Embryonic facial prominence (tissue), 1 donor: ENCODE results near the gene CHST4.
A peak's percentile ranks its signal among the peaks of the same experiment; 100 is the strongest.
"Not testable (repeated sequence)": the region's sequence is repeated elsewhere in the genome, so short reads cannot be mapped to it uniquely, and the experiment has no call there.

Source experiments
- DNase-seq: peaks from one replicate; pipeline ENCODE4 v3.0.0-alpha.2; 2016; ENCODE audit errors: extremely low spot score

The CHST4 gene

DNA sequence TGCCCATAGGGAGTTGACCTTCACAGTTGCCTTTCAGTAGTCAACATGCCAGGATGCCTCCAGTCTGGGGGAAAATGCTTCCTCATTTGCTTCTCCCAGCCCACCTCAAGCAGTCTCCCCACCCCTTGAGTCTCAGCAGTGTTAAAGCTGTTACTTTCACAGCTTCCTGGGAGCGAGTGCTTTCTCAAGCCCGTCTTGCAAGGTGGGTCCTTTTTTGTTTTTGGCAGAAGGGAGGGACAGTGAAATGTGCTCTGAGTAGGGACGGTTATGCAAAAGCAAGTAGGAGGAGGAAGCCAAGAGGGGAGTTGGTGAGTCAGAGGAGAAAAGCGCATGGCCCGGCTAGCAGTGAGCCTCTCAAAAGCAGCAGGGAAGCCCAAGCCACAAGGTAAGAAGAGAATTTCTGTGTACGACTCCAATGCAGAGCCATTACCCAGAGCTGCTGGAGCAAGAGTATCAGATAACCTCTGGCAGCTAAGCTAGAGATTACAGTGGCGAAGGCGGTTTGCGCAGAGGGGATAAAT lies at the start of gene CHST4:
Gene CHST4 (plus strand): TSS at position 316 of the 521 bp plus-strand sequence. CDS start 10,252 bp downstream, outside the sequence.
- DNase-seq: no peak

- no peak for DNase-seq
Observed at GRCh38 chr16:71476457-71477124, 49.6 kb upstream of the CHST4 start.

DNA sequence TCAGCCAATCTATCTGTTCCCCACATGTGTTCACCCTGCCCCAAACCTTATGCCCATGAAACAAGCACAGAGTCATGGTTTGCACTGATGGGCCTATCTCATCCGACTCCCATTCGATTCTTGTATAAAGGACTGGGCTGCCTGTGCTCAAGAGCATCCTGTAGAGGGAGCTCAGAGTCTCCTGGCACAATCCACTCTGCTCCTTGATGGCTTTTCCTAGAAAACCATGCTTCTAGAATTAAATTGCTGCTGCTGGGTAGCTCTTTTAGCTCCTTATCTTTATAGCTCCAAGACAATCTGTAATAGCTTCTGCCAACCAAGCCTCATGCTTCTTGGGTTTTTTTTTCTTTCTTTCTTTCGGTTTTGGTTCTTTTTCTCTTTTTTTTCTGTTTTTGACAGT lies 46.8 kb upstream of the CHST4 start:
- no peak for DNase-seq

- no peak for DNase-seq
Observed at GRCh38 chr16:71480956-71481355, 45.3 kb upstream of the CHST4 start.

DNA sequence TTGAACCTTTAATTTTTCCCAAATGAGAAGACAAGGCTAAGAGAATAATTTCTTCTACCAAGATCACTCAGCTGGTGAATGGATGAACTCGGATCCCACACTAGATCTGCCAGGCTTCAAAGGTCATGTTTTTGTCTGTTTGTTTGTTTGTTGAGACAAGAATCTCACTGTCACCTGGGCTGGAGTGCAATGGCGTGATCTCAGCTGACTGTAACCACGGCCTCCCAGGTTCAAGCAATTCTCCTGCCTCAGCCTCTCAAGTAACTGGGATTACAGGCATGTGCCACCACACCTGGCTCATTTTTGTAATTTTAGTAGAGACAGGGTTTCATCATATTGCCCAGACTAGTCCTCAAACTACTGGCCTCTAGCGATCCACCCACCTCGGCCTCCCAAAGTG lies 43.7 kb upstream of the CHST4 start:
- no peak for DNase-seq

- DNase-seq: peak; percentile 86
Observed at GRCh38 chr16:71484006-71484893, 42.0 kb upstream of the CHST4 start.

- no peak for DNase-seq
Observed at GRCh38 chr16:71489122-71489521, 37.1 kb upstream of the CHST4 start, which contains the start of gene ZNF19. TSS of gene ZNF19 (minus strand) at chr16:71489324. CDS start at chr16:71482114, 7,210 bp downstream.

- DNase-seq: no peak
Observed at GRCh38 chr16:71490361-71490760, 35.9 kb upstream of the CHST4 start.

GRCh38 chr16:71491054-71491453 lies 35.2 kb upstream of the CHST4 start:
- DNase-seq: no peak

DNA sequence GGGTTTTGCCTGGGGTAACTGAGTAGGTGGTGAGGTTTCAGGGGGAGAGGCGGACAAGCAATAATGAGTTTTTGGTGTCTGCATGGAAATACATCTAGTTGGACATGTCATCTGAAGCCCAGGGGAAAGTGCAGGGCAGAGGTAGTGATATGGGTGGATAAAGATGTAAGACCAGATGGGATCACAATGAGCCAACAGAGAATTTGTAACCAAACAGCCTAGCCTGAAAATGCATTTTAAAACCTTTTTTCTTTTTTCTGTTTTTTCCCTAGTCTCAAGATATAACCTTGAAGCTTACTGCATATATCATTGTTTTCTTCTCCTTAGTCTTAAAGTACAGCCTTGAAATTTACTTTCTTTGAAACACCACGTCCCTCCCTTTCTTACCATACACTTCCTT lies 33.4 kb upstream of the CHST4 start:
- DNase-seq: no peak

DNA sequence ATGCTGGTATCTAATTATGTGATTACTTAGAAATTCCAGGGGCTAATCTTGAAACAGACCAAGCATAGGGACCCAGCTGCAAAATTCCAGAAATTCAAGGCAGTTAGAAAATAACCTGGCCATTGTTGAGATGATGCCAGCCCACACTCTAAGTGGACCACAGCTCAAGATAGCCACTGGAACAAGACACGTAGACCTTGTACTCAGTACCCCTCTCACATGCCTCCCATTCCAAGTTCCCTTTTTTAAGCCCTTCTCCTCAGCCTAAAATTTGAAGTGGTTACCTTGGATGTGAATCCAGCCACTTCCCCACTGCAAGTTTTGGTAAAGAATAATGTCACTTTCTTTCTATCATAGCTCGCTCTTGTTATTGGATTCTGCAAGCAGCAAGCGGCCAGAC lies 33.0 kb upstream of the CHST4 start:
- DNase-seq: no peak

DNA sequence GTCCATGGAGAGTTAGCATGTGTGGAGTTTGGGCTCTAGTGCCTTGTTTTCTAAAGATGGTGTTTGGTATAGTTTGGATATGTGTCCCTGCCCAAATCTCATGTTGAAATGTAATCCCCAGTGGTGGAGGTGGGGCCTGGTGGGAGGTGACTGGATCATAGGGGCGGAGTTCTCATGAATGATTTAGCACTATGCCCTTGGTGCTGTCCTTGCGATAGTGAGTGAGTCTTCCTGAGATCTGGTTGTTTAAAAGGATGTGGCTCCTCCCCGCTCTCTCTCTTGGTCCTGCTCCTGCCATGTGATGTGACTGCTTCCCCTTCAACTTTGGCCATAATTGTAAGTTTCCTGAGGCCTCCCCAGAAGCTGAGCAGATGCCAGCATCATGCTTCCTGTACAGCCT lies 28.2 kb upstream of the CHST4 start:
- DNase-seq: no peak

- peak; percentile 45 for DNase-seq
Observed at GRCh38 chr16:71499775-71500364, 26.4 kb upstream of the CHST4 start.

DNA sequence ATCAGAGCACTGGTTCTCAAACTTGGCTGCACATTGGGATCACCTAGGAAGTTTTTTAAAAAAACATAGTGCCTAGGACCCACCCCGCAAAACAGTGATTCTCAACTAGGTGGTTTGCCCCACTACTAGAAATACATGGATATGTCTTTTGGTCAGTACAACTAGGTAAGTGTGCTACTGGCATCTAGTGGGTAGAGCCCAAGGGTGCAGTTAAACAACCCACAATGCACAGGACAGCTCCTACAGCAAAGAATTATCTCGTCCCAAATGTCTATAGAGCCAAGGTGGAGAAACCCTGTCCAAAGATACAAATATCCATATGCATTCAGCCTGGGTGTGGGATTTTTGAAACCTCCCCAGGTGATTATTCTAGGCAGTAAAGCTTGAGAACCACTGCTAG lies 25.3 kb upstream of the CHST4 start:
- DNase-seq: no peak

GRCh38 chr16:71501547-71501946 lies 24.7 kb upstream of the CHST4 start:
- DNase-seq: no peak

DNA sequence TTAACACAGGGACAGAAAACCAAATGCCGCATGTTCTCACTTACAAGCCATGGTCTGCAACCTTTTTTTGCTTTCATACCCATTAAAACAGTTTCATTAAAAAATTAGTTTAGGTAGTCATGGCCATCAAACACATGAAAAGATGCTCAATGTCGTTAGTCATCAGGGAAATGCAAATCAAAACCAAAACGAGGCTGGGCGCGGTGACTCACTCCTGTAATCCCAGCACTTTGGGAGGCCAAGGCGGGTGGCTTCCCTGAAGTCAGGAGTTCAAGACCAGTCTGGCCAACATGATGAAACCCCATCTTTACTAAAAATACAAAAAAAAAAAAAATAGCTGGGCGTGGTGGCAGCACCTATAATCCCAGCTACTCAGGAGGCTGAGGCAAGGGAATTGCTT lies 22.2 kb upstream of the CHST4 start:
- DNase-seq: not testable (repeated sequence)

- DNase-seq: no peak
Observed at GRCh38 chr16:71504901-71505300, 21.3 kb upstream of the CHST4 start.

DNA sequence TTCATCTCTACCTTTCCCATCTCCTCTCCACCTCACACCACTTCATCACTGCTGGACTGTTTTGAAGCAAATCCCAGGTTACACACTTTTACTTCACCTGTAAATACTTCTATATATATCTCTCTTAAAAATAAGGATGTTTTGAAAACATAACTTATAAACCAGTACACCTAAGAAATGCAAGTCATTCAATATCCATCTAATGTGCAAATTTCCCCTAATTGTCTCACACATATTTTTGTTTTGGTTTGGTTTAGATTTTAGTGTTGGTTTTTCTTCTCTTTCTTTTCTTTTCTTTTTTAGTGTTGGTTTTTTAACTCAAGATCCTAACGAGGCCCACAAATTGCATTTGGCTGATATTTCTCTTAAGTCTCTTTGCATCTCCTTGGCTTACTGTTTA lies 19.2 kb upstream of the CHST4 start:
- DNase-seq: no peak

DNA sequence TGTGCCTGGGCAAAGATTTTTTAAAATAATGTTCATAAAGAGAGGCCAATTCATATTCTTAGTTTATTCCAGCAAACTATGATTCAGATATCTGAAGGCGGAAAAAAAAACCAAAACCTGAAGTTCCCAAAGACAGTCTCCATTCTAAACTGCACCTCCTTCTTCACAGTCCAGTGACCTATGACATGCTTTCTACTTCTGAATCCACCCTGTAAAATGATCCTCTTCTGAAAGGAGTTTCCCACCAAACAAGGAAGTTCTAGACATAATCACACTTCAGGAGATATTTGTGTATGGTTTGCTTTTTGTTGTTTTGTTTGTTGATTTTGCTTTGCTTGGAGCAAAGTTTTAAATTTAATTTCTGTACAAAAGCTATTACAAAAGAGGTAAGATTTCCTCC lies 12.9 kb upstream of the CHST4 start:
- DNase-seq: no peak

- no peak for DNase-seq
Observed at GRCh38 chr16:71514476-71514875, 11.8 kb upstream of the CHST4 start.

- no peak for DNase-seq
Observed at GRCh38 chr16:71515026-71515425, 11.2 kb upstream of the CHST4 start.

GRCh38 chr16:71520550-71520949 lies 5.7 kb upstream of the CHST4 start:
- DNase-seq: no peak
